IPS-18a (cell line): Measurements from ENCODE around the gene SDHA.
"Not testable (repeated sequence)": the region's sequence is repeated elsewhere in the genome, so short reads cannot be mapped to it uniquely, and the experiment has no call there.

ENCODE experiments used
- H3K27ac ChIP-seq: one replicate; pipeline ENCODE4 v1.5.1; 2013; ENCODE audit warnings: low read length
- H3K27me3 ChIP-seq: one replicate; pipeline ENCODE4 v1.6.1; 2013; ENCODE audit warnings: mild to moderate bottlenecking, low read length; ENCODE audit not compliant: control insufficient read depth, insufficient read depth
- H3K36me3 ChIP-seq: one replicate; pipeline ENCODE4 v1.6.1; 2013; ENCODE audit warnings: low read depth, low read length; ENCODE audit not compliant: control insufficient read depth
- H3K4me1 ChIP-seq: one replicate; pipeline ENCODE4 v1.6.1; 2013; ENCODE audit warnings: low read depth, low read length; ENCODE audit not compliant: control insufficient read depth
- H3K4me3 ChIP-seq: one replicate; pipeline ENCODE4 v1.5.1; 2013; ENCODE audit warnings: low read length
- H3K9ac ChIP-seq: one replicate; pipeline ENCODE4 v1.6.1; 2013; ENCODE audit warnings: mild to moderate bottlenecking, low read length, moderate library complexity
- H3K9me3 ChIP-seq: one replicate; pipeline ENCODE4 v1.6.1; 2013; ENCODE audit warnings: low read depth, low read length; ENCODE audit not compliant: control insufficient read depth

The SDHA gene

GRCh38 chr5:255116-255515 lies 37.0 kb downstream of the SDHA start:
- H3K9me3 ChIP-seq, H3K4me3 ChIP-seq, H3K4me1 ChIP-seq, H3K9ac ChIP-seq, H3K27me3 ChIP-seq, H3K27ac ChIP-seq: not testable (repeated sequence)
- peaks cover 43% of the 10 kb centered on the region for H3K36me3 ChIP-seq

GRCh38 chr5:256347-256746 lies 38.2 kb downstream of the SDHA start:
- H3K36me3 ChIP-seq = peaks cover 37% of the 10 kb centered on the region
- H3K27me3 ChIP-seq, H3K27ac ChIP-seq, H3K9me3 ChIP-seq, H3K9ac ChIP-seq, H3K4me3 ChIP-seq, H3K4me1 ChIP-seq: not testable (repeated sequence)

- no peaks in the 10 kb centered on the region for H3K9me3 ChIP-seq
- H3K9ac ChIP-seq = no peak overlapping the region
- no peak overlapping the region for H3K4me3 ChIP-seq
- no peak overlapping the region for H3K27ac ChIP-seq
- no peaks in the 10 kb centered on the region for H3K4me1 ChIP-seq
- no peaks in the 10 kb centered on the region for H3K27me3 ChIP-seq
- peaks cover 34% of the 10 kb centered on the region for H3K36me3 ChIP-seq
Measured at GRCh38 chr5:257148-257547, 39.0 kb downstream of the SDHA start.

GRCh38 chr5:263275-263974 lies 45.3 kb downstream of the SDHA start:
- not testable (repeated sequence) for H3K36me3 ChIP-seq, H3K4me1 ChIP-seq, H3K4me3 ChIP-seq, H3K27ac ChIP-seq, H3K9me3 ChIP-seq, H3K9ac ChIP-seq, H3K27me3 ChIP-seq

GRCh38 chr5:264338-264737 lies 46.2 kb downstream of the SDHA start:
- Histone ChIP-seq H3K9ac (no peak overlapping the region), H3K27ac (no peak overlapping the region), H3K4me1 (no peaks in the 10 kb centered on the region), H3K4me3 (no peak overlapping the region), H3K9me3 (no peaks in the 10 kb centered on the region), H3K27me3 (no peaks in the 10 kb centered on the region), H3K36me3 (peaks cover 9% of the 10 kb centered on the region)

GRCh38 chr5:266311-267026 lies 48.3 kb downstream of the SDHA start:
- H3K27me3 ChIP-seq, H3K36me3 ChIP-seq, H3K9ac ChIP-seq, H3K9me3 ChIP-seq, H3K27ac ChIP-seq, H3K4me3 ChIP-seq, H3K4me1 ChIP-seq: not testable (repeated sequence)

GRCh38 chr5:267716-268115 lies 49.6 kb downstream of the SDHA start:
- Histone ChIP-seq H3K9ac (no peak overlapping the region), H3K4me3 (no peak overlapping the region), H3K9me3 (no peaks in the 10 kb centered on the region), H3K36me3 (peaks cover 9% of the 10 kb centered on the region), H3K27ac (no peak overlapping the region), H3K27me3 (no peaks in the 10 kb centered on the region), H3K4me1 (no peaks in the 10 kb centered on the region)

GRCh38 chr5:270340-270739 lies 52.2 kb downstream of the SDHA start:
- H3K4me3 ChIP-seq = peak overlapping the region; percentile 69
- no peaks in the 10 kb centered on the region for H3K9me3 ChIP-seq
- no peak overlapping the region for H3K9ac ChIP-seq
- no peak overlapping the region for H3K27ac ChIP-seq
- no peaks in the 10 kb centered on the region for H3K27me3 ChIP-seq
- H3K4me1 ChIP-seq = no peaks in the 10 kb centered on the region
- peaks cover 7% of the 10 kb centered on the region for H3K36me3 ChIP-seq

GRCh38 chr5:271828-272167 lies 53.7 kb downstream of the SDHA start:
- H3K27me3 ChIP-seq, H3K4me1 ChIP-seq, H3K9me3 ChIP-seq, H3K27ac ChIP-seq: not testable (repeated sequence)
- peaks cover 11% of the 10 kb centered on the region for H3K36me3 ChIP-seq
- H3K9ac ChIP-seq = peak overlapping the region; percentile 46
- peak overlapping the region; percentile 69 for H3K4me3 ChIP-seq

GRCh38 chr5:273091-273490 lies 55.0 kb downstream of the SDHA start:
- not testable (repeated sequence) for H3K4me3 ChIP-seq, H3K27me3 ChIP-seq, H3K9me3 ChIP-seq, H3K9ac ChIP-seq, H3K4me1 ChIP-seq, H3K27ac ChIP-seq
- H3K36me3 ChIP-seq = peaks cover 11% of the 10 kb centered on the region

GRCh38 chr5:273491-273890 lies 55.4 kb downstream of the SDHA start:
- H3K9me3 ChIP-seq, H3K4me3 ChIP-seq, H3K27ac ChIP-seq, H3K27me3 ChIP-seq, H3K9ac ChIP-seq, H3K4me1 ChIP-seq: not testable (repeated sequence)
- H3K36me3 ChIP-seq = peaks cover 11% of the 10 kb centered on the region

- H3K36me3 ChIP-seq = peaks cover 11% of the 10 kb centered on the region
- H3K4me3 ChIP-seq, H3K4me1 ChIP-seq, H3K9ac ChIP-seq, H3K9me3 ChIP-seq, H3K27me3 ChIP-seq, H3K27ac ChIP-seq: not testable (repeated sequence)
Measured at GRCh38 chr5:274346-274745, 56.2 kb downstream of the SDHA start.
